Measurements from ENCODE around the gene ETV5. TPM values are rescaled to one million over a fixed set of nuclear protein-coding genes. Genes with fewer than 3 reads are reported as not detected.

The ETV5 gene
- total RNA-seq, 1 donor = 42.3 TPM

DNA sequence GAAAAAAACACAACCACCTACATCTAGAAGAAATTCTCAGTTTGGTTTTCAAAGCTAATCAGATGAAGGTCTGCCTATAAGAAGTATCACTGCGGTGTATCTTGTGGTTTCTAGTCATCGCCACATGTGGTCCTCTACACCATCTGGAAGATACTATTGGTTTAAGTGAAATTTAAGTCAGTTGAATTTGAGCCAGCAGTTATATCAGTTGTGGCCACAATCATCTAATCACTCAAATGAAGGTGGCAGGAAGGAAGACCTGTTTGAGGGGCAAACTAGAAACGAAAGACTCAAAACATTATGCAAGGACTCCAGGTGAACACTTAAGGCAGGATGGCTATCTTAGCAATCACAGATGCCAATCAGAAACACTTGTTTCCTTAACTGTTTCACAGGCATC is 48.7 kb downstream of the ETV5 start:
- H2AFZ ChIP-seq (ENCODE audit: low read length) = no peak overlapping the region
- no peak for DNase-seq (ENCODE audit: insufficient read length, low spot score, missing footprints)
- peaks cover 60% of the 10 kb centered on the region for H3K36me3 ChIP-seq (ENCODE audit: insufficient read depth, low read length)
- no peak overlapping the region for H3K27ac ChIP-seq (ENCODE audit: low read depth, low read length)
- no peak overlapping the region for H3K4me2 ChIP-seq (ENCODE audit: insufficient read depth, low read length)
- TF ChIP-seq CTCF (IDR thresholded peaks at IDR 0.05; ENCODE audit: extremely low read depth, low read depth, low read length) = no peak
- H3K4me3 ChIP-seq (ENCODE audit: insufficient read depth, low read length) = no peak overlapping the region
- H3K4me1 ChIP-seq (ENCODE audit: insufficient read depth, low read length) = peaks cover 9% of the 10 kb centered on the region
- H3K9me3 ChIP-seq (ENCODE audit: low read depth, low read length) = no peaks in the 10 kb centered on the region
- no peaks in the 10 kb centered on the region for H3K79me2 ChIP-seq (ENCODE audit: insufficient read depth, low read length)
- H3K27me3 ChIP-seq (ENCODE audit: insufficient read depth, low read length) = no peaks in the 10 kb centered on the region
- no peaks in the 10 kb centered on the region for H4K20me1 ChIP-seq (ENCODE audit: insufficient read depth, low read length)

- Histone ChIP-seq H3K36me3 (ENCODE audit: insufficient read depth, low read length) (peaks cover 57% of the 10 kb centered on the region), H3K79me2 (ENCODE audit: insufficient read depth, low read length) (no peaks in the 10 kb centered on the region), H3K4me2 (ENCODE audit: insufficient read depth, low read length) (no peak overlapping the region), H3K27me3 (ENCODE audit: insufficient read depth, low read length) (no peaks in the 10 kb centered on the region), H2AFZ (ENCODE audit: low read length) (no peak overlapping the region), H4K20me1 (ENCODE audit: insufficient read depth, low read length) (no peaks in the 10 kb centered on the region), H3K4me1 (ENCODE audit: insufficient read depth, low read length) (peaks cover 9% of the 10 kb centered on the region), H3K9me3 (ENCODE audit: low read depth, low read length) (no peaks in the 10 kb centered on the region), H3K27ac (ENCODE audit: low read depth, low read length) (no peak overlapping the region), H3K4me3 (ENCODE audit: insufficient read depth, low read length) (no peak overlapping the region)
- no peak for TF ChIP-seq CTCF (IDR thresholded peaks at IDR 0.05; ENCODE audit: extremely low read depth, low read depth, low read length)
- no peak for DNase-seq (ENCODE audit: insufficient read length, low spot score, missing footprints)
Observed at GRCh38 chr3:186059192-186059591, 49.7 kb downstream of the ETV5 start.

DNA sequence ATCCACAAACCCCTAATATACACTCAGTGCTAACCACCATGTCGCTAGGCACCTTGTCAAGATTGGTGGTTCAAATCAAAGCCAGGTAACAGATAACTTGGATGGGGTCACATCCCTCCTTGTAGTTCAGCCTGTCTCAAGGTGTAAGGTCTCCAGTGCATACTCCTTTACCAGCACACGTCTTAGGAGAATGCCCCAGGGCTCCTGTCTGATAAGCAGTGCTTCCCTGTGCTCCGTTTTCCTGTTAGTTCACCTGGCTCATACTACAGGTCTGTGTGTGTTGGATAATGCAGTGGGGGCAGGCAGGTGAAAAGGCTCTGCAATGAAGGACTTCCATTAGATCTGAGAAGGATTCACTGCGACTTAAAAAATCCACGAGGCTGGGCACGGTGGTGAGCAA is 50.7 kb downstream of the ETV5 start:
- no peak for DNase-seq (ENCODE audit: insufficient read length, low spot score, missing footprints)
- no peaks in the 10 kb centered on the region for H4K20me1 ChIP-seq (ENCODE audit: insufficient read depth, low read length)
- no peaks in the 10 kb centered on the region for H3K79me2 ChIP-seq (ENCODE audit: insufficient read depth, low read length)
- peaks cover 9% of the 10 kb centered on the region for H3K4me1 ChIP-seq (ENCODE audit: insufficient read depth, low read length)
- no peaks in the 10 kb centered on the region for H3K9me3 ChIP-seq (ENCODE audit: low read depth, low read length)
- peaks cover 50% of the 10 kb centered on the region for H3K36me3 ChIP-seq (ENCODE audit: insufficient read depth, low read length)
- H2AFZ ChIP-seq (ENCODE audit: low read length) = no peak overlapping the region
- H3K4me3 ChIP-seq (ENCODE audit: insufficient read depth, low read length) = no peak overlapping the region
- no peaks in the 10 kb centered on the region for H3K27me3 ChIP-seq (ENCODE audit: insufficient read depth, low read length)
- H3K4me2 ChIP-seq (ENCODE audit: insufficient read depth, low read length) = no peak overlapping the region
- H3K27ac ChIP-seq (ENCODE audit: low read depth, low read length) = no peak overlapping the region
- no peak for TF ChIP-seq CTCF (IDR thresholded peaks at IDR 0.05; ENCODE audit: extremely low read depth, low read depth, low read length)

DNA sequence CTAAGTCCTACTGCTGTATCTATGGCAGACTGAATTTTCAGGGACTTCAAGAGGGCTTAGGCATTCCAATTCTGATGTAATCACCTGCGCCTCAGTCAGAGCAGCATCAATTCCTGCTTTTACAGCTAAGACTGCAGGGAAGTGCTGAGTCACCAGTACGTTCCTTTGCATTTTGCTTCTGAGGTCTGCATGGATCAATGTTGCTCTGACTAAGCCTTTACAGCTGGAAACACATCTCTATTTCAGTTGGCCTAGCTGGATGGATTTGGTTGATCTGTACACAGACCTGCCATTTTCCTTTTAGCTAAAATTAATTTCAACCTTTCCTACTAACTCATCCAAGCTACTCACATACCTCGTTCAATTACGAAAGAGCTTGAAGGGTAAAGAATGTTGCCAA is 51.3 kb downstream of the ETV5 start:
- TF ChIP-seq CTCF (IDR thresholded peaks at IDR 0.05; ENCODE audit: extremely low read depth, low read depth, low read length) = no peak
- Histone ChIP-seq H3K36me3 (ENCODE audit: insufficient read depth, low read length) (peaks cover 49% of the 10 kb centered on the region), H3K27me3 (ENCODE audit: insufficient read depth, low read length) (no peaks in the 10 kb centered on the region), H2AFZ (ENCODE audit: low read length) (no peak overlapping the region), H3K4me2 (ENCODE audit: insufficient read depth, low read length) (no peak overlapping the region), H4K20me1 (ENCODE audit: insufficient read depth, low read length) (no peaks in the 10 kb centered on the region), H3K9me3 (ENCODE audit: low read depth, low read length) (no peaks in the 10 kb centered on the region), H3K79me2 (ENCODE audit: insufficient read depth, low read length) (no peaks in the 10 kb centered on the region), H3K27ac (ENCODE audit: low read depth, low read length) (no peak overlapping the region), H3K4me3 (ENCODE audit: insufficient read depth, low read length) (no peak overlapping the region), H3K4me1 (ENCODE audit: insufficient read depth, low read length) (peaks cover 9% of the 10 kb centered on the region)
- no peak for DNase-seq (ENCODE audit: insufficient read length, low spot score, missing footprints)

Measured in osteoblast (primary cell).